ENCODE results near the gene APPL2. TPM values are rescaled to one million over a fixed set of nuclear protein-coding genes. Genes with fewer than 3 reads are reported as not detected.

Gene APPL2
- total RNA-seq, 1 experiment from 2014 or later, result 26.7 TPM

DNA sequence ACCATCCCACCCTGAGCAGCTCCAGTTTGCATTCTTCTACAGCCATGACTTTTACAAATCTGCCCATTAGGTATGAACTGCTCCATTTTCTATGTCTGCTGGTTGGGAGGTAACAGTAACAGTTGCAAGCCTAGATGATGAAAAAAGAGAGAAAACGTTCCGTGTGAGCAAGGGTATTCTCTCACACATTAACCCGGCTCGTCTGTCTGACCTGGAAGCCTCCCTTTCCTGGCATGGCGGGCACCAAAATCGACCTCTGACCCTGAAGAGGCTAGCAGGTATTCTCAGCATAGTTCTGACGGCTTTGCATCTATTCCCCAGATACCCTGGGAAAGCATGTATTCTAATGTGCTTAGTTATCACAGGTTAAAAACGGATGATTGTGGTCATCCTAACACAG is 31.8 kb downstream of the APPL2 start:
- ChIA-PET POLR2A (ENCODE audit: low non-redundant PET) (no interaction called here), CTCF (no interaction called here)
- H3K36me3 ChIP-seq (ENCODE audit: insufficient read depth, low read length, poor library complexity, severe bottlenecking), result peaks cover 6% of the 10 kb centered on the region
- no TSS peak for BruUV-seq (replicated peaks)
- intact Hi-C loops (cut with micrococcal nuclease; ENCODE audit: unreplicated experiment), result no loop called here
- H3K27me3 ChIP-seq (replicated peaks; ENCODE audit: insufficient read depth, low read depth, low read length, poor library complexity), result no peaks in the 10 kb centered on the region
- H3K9me3 ChIP-seq (ENCODE audit: low read depth, low read length, poor library complexity, severe bottlenecking), result no peaks in the 10 kb centered on the region
- DNase-seq (ENCODE audit: low spot score), result no peak
- H3K4me3 ChIP-seq (ENCODE audit: low read depth, low read length, poor library complexity, severe bottlenecking), result no peak overlapping the region
- H3K4me1 ChIP-seq (ENCODE audit: insufficient read depth, low read length, poor library complexity, severe bottlenecking), result no peaks in the 10 kb centered on the region
- TF ChIP-seq, protein P1, sequence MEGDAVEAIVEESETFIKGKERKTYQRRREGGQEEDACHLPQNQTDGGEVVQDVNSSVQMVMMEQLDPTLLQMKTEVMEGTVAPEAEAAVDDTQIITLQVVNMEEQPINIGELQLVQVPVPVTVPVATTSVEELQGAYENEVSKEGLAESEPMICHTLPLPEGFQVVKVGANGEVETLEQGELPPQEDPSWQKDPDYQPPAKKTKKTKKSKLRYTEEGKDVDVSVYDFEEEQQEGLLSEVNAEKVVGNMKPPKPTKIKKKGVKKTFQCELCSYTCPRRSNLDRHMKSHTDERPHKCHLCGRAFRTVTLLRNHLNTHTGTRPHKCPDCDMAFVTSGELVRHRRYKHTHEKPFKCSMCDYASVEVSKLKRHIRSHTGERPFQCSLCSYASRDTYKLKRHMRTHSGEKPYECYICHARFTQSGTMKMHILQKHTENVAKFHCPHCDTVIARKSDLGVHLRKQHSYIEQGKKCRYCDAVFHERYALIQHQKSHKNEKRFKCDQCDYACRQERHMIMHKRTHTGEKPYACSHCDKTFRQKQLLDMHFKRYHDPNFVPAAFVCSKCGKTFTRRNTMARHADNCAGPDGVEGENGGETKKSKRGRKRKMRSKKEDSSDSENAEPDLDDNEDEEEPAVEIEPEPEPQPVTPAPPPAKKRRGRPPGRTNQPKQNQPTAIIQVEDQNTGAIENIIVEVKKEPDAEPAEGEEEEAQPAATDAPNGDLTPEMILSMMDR (conservative IDR thresholded peaks at IDR 0.05; ENCODE audit: low read depth, low read length), result no peak
- TF ChIP-seq EZH2 (IDR thresholded peaks at IDR 0.05; ENCODE audit: borderline replicate concordance, low read depth, low read length, poor library complexity, severe bottlenecking), result no peak
- no peak overlapping the region for H3K27ac ChIP-seq (ENCODE audit: low read depth, low read length, poor library complexity, severe bottlenecking)

DNA sequence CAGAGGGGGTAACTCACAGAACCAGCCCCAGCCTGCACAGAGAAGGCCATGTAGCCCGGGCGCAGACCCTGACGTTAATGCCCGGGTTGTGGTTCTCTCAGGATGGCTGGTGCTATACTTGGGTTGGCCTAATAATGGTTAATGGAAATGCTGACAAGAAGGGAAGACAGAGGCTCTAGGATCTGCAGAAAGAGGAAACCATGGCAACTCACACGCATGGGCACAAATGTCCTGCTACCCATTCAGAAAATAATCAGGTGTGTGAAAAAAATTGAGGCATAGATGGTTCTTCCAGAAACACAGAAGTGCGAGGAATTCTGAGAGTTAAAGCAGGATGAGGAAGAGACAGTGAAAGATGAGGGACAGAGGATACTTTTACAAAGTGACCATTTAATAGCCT is 33.8 kb downstream of the APPL2 start:
- H3K36me3 ChIP-seq (ENCODE audit: insufficient read depth, low read length, poor library complexity, severe bottlenecking), result peaks cover 13% of the 10 kb centered on the region
- TF ChIP-seq EZH2 (IDR thresholded peaks at IDR 0.05; ENCODE audit: borderline replicate concordance, low read depth, low read length, poor library complexity, severe bottlenecking), result no peak
- TF ChIP-seq, protein P1 (conservative IDR thresholded peaks at IDR 0.05; ENCODE audit: low read depth, low read length), result no peak
- no peaks in the 10 kb centered on the region for H3K27me3 ChIP-seq (replicated peaks; ENCODE audit: insufficient read depth, low read depth, low read length, poor library complexity)
- no peaks in the 10 kb centered on the region for H3K9me3 ChIP-seq (ENCODE audit: low read depth, low read length, poor library complexity, severe bottlenecking)
- DNase-seq (ENCODE audit: low spot score), result no peak
- BruUV-seq (replicated peaks), result no TSS peak
- CTCF ChIA-PET, result no interaction called here
- H3K4me3 ChIP-seq (ENCODE audit: low read depth, low read length, poor library complexity, severe bottlenecking), result no peak overlapping the region
- intact Hi-C loops (cut with micrococcal nuclease; ENCODE audit: unreplicated experiment), result no loop called here
- no peaks in the 10 kb centered on the region for H3K4me1 ChIP-seq (ENCODE audit: insufficient read depth, low read length, poor library complexity, severe bottlenecking)
- POLR2A ChIA-PET (ENCODE audit: low non-redundant PET), result no interaction called here
- H3K27ac ChIP-seq (ENCODE audit: low read depth, low read length, poor library complexity, severe bottlenecking), result no peak overlapping the region

DNA sequence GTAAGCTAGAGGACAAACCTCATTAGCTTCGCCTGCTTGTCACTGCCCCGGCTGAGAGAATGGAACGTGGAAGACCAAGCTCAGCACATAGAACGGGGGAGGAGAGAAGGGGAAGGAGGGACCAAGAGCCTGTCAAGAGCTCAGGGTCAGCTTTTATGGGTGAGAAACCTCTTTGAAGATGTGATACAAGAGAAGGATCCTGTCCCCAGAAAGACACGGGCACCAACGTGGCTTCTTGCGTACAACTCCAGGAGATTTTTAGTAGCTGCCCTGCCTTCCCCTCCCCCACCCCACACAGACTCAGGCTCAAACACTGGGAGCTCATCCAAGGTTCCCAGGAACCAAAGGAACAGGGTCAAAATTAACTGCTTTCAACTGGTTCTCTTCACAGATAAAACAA is 34.7 kb downstream of the APPL2 start:
- Histone ChIP-seq H3K9me3 (ENCODE audit: low read depth, low read length, poor library complexity, severe bottlenecking) (no peaks in the 10 kb centered on the region), H3K36me3 (ENCODE audit: insufficient read depth, low read length, poor library complexity, severe bottlenecking) (peaks cover 13% of the 10 kb centered on the region), H3K4me3 (ENCODE audit: low read depth, low read length, poor library complexity, severe bottlenecking) (no peak overlapping the region), H3K4me1 (ENCODE audit: insufficient read depth, low read length, poor library complexity, severe bottlenecking) (no peaks in the 10 kb centered on the region), H3K27me3 (replicated peaks; ENCODE audit: insufficient read depth, low read depth, low read length, poor library complexity) (no peaks in the 10 kb centered on the region), H3K27ac (ENCODE audit: low read depth, low read length, poor library complexity, severe bottlenecking) (no peak overlapping the region)
- TF ChIP-seq, protein P1 (conservative IDR thresholded peaks at IDR 0.05; ENCODE audit: low read depth, low read length), result no peak
- no peak for TF ChIP-seq EZH2 (IDR thresholded peaks at IDR 0.05; ENCODE audit: borderline replicate concordance, low read depth, low read length, poor library complexity, severe bottlenecking)
- intact Hi-C loops (cut with micrococcal nuclease; ENCODE audit: unreplicated experiment), result no loop called here
- CTCF ChIA-PET, result no interaction called here
- POLR2A ChIA-PET (ENCODE audit: low non-redundant PET), result interaction anchor here (0.5 kb wide), 1 partner anchor 147 kb away, joined by 16 read pairs; no protein-coding TSS in a partner anchor
- BruUV-seq (replicated peaks), result no TSS peak
- DNase-seq (ENCODE audit: low spot score), result no peak

Measured in A673 (cell line).